DND-41 (cell line): ENCODE results near the gene SAMD4A.

Experiments used
- EZH2 ChIP-seq: IDR thresholded peaks from 3 replicates; pipeline ENCODE4 v1.6.1; 2012; ENCODE audit warnings: borderline replicate concordance, low read depth, mild to moderate bottlenecking, moderate library complexity, low read length, inconsistent platforms; ENCODE audit not compliant: severe bottlenecking
- TF ChIP-seq, protein P1 (sequence below): IDR thresholded peaks from 2 replicates; pipeline ENCODE4 v1.5.1; 2012; ENCODE audit warnings: borderline replicate concordance, low read length, moderate library complexity, mild to moderate bottlenecking; ENCODE audit not compliant: poor library complexity, severe bottlenecking; ENCODE audit errors: extremely low read depth

DNA sequence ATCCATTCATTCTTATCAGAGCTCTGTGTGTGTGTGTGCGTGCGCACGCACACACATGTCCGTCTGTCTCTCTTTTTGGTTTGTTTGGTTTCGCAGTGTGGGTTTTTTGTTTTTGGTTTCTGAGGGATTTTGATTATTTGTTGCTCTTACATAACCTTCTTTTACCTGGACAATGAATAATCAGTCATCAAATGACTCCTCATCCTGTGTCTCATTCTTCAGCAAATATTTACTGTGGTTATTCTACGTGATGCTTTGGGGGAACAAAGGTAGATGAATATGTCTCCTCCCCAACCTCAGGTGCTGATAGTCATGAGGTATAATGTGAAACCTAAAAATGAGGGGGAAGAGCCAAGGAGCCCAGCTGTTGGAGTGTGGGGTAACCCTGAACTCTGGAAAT is 92.4 kb downstream of the SAMD4A start:
- TF ChIP-seq, protein P1, sequence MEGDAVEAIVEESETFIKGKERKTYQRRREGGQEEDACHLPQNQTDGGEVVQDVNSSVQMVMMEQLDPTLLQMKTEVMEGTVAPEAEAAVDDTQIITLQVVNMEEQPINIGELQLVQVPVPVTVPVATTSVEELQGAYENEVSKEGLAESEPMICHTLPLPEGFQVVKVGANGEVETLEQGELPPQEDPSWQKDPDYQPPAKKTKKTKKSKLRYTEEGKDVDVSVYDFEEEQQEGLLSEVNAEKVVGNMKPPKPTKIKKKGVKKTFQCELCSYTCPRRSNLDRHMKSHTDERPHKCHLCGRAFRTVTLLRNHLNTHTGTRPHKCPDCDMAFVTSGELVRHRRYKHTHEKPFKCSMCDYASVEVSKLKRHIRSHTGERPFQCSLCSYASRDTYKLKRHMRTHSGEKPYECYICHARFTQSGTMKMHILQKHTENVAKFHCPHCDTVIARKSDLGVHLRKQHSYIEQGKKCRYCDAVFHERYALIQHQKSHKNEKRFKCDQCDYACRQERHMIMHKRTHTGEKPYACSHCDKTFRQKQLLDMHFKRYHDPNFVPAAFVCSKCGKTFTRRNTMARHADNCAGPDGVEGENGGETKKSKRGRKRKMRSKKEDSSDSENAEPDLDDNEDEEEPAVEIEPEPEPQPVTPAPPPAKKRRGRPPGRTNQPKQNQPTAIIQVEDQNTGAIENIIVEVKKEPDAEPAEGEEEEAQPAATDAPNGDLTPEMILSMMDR: no peak
- no peak for TF ChIP-seq EZH2
